Osteocyte (in vitro differentiated cells): Measurements from ENCODE around the gene MAFF. TPM values are rescaled to one million over a fixed set of nuclear protein-coding genes. Genes with fewer than 3 reads are reported as not detected.

Experiments used
- DNase-seq: peaks from one replicate; pipeline ENCODE4 v3.0.0; 2021; ENCODE audit warnings: mixed read lengths; ENCODE audit not compliant: unreplicated experiment; ENCODE audit errors: extremely low spot score
- H3K27ac Mint-ChIP-seq: one replicate; pipeline ENCODE4 v1.8.0; 2021; ENCODE audit warnings: mild to moderate bottlenecking, mixed read lengths; ENCODE audit not compliant: unreplicated experiment
- H3K27me3 Mint-ChIP-seq: one replicate; pipeline ENCODE4 v1.8.0; 2021; ENCODE audit warnings: mixed read lengths; ENCODE audit not compliant: unreplicated experiment
- H3K36me3 Mint-ChIP-seq: one replicate; pipeline ENCODE4 v1.8.0; 2021; ENCODE audit warnings: mixed read lengths; ENCODE audit not compliant: unreplicated experiment
- H3K4me1 Mint-ChIP-seq: one replicate; pipeline ENCODE4 v1.8.0; 2021; ENCODE audit warnings: mixed read lengths; ENCODE audit not compliant: unreplicated experiment
- H3K4me3 Mint-ChIP-seq: one replicate; pipeline ENCODE4 v1.8.0; 2021; ENCODE audit warnings: mild to moderate bottlenecking, moderate library complexity, mixed read lengths; ENCODE audit not compliant: unreplicated experiment
- H3K9me3 Mint-ChIP-seq: one replicate; pipeline ENCODE4 v1.8.0; 2021; ENCODE audit warnings: mixed read lengths; ENCODE audit not compliant: unreplicated experiment
- total RNA-seq: library from RNA; stranded (reverse); gene quantifications from 2 replicates; pipeline ENCODE4 v1.2.1, GENCODE V29; 2021
- TF ChIP-seq, protein P1 (sequence below): fragments of 200-600 bp; sonication (generic); IDR thresholded peaks from 2 replicates; pipeline ENCODE4 v1.5.0; 2021; ENCODE audit warnings: antibody characterized with exemption, mild to moderate bottlenecking, moderate library complexity

The MAFF gene
- total RNA-seq, 1 donor from 2014 or later, result 17.0 TPM

DNA sequence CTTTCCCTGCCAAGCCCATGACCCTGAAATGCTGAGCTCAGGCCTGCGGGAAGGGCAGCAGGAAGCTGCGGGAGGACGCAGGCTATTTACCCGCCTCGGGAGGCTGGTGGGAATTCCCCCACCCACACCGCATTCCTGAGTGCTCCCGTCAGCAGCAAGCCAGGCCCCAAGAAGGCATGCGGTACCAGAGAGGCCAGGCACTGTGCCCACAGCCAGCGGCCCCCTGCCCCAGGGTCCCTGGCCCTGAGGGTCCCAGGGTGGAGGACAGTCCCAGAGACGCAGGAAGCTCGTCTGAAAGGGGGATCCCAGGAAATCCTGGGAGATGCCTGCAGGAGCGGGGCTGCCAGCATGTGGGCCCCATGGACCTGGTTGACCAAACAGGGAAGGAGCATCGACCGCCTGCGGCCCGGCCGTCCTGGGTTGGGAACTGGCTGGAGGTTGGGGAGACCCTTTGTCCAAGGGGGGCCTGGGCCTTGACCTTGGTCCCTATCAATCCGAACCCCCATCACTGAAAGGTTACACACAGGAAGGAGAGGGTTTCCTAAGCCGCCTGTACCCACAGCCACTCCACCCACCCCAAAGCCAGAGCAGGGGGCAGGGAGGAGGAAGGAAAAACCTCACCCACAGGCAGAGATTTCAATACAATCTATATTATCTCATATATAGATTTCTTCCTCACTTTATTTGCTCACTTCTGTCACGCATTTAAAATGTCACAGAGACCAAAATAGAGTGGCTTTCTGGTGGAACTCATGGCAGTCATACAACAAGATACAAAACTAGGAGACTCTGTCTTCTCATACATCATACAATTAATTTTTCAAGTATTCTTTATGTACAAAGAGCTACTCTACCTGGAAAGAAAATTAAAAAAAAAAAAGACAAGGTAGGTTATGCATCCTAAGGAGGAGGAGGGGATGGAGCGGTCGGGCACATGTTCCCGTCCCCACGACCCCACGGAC, 17.1 kb downstream of the MAFF start:
- H3K4me3 Mint-ChIP-seq, result no peak overlapping the region
- H3K27ac Mint-ChIP-seq, result peak overlapping the region; percentile 92
- H3K4me1 Mint-ChIP-seq, result peaks cover 59% of the 10 kb centered on the region
- H3K9me3 Mint-ChIP-seq, result no peaks in the 10 kb centered on the region
- H3K36me3 Mint-ChIP-seq, result peaks cover 13% of the 10 kb centered on the region
- H3K27me3 Mint-ChIP-seq, result no peaks in the 10 kb centered on the region
- DNase-seq, result peak; percentile 92
- TF ChIP-seq, protein P1, sequence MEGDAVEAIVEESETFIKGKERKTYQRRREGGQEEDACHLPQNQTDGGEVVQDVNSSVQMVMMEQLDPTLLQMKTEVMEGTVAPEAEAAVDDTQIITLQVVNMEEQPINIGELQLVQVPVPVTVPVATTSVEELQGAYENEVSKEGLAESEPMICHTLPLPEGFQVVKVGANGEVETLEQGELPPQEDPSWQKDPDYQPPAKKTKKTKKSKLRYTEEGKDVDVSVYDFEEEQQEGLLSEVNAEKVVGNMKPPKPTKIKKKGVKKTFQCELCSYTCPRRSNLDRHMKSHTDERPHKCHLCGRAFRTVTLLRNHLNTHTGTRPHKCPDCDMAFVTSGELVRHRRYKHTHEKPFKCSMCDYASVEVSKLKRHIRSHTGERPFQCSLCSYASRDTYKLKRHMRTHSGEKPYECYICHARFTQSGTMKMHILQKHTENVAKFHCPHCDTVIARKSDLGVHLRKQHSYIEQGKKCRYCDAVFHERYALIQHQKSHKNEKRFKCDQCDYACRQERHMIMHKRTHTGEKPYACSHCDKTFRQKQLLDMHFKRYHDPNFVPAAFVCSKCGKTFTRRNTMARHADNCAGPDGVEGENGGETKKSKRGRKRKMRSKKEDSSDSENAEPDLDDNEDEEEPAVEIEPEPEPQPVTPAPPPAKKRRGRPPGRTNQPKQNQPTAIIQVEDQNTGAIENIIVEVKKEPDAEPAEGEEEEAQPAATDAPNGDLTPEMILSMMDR, result no peak

DNA sequence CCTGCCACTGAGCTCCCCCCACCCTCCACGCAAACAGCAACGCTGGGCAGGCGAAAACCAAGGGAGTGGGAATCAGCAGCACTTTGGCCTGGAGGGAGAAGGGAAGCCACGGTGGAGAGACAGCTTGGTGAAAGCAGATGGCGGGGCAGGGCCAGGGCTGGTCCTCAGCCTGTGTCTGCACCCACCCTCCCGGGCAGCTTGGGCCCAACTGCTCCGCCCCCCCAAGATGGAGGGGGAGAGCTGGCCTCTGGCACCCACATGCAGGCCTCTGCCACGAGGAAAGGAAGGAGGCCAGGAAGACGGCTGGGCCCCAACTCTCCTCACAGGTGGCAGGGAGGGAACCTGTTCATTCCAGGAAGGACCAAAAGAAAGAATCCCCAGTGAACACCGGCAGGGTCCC, 17.8 kb downstream of the MAFF start:
- H3K9me3 Mint-ChIP-seq, result no peaks in the 10 kb centered on the region
- H3K4me1 Mint-ChIP-seq, result peaks cover 57% of the 10 kb centered on the region
- H3K4me3 Mint-ChIP-seq, result no peak overlapping the region
- H3K36me3 Mint-ChIP-seq, result peaks cover 13% of the 10 kb centered on the region
- TF ChIP-seq, protein P1, result no peak
- H3K27ac Mint-ChIP-seq, result peak overlapping the region; percentile 92
- no peaks in the 10 kb centered on the region for H3K27me3 Mint-ChIP-seq
- no peak for DNase-seq

- Mint-ChIP-seq H3K27ac (peak overlapping the region; percentile 92), H3K4me1 (peaks cover 52% of the 10 kb centered on the region), H3K9me3 (no peaks in the 10 kb centered on the region), H3K36me3 (peaks cover 15% of the 10 kb centered on the region), H3K27me3 (no peaks in the 10 kb centered on the region), H3K4me3 (no peak overlapping the region)
- TF ChIP-seq, protein P1, result no peak
- no peak for DNase-seq
These were observed 18.4 kb downstream of the MAFF start for GRCh38 chr22:38220163-38220562.

DNA sequence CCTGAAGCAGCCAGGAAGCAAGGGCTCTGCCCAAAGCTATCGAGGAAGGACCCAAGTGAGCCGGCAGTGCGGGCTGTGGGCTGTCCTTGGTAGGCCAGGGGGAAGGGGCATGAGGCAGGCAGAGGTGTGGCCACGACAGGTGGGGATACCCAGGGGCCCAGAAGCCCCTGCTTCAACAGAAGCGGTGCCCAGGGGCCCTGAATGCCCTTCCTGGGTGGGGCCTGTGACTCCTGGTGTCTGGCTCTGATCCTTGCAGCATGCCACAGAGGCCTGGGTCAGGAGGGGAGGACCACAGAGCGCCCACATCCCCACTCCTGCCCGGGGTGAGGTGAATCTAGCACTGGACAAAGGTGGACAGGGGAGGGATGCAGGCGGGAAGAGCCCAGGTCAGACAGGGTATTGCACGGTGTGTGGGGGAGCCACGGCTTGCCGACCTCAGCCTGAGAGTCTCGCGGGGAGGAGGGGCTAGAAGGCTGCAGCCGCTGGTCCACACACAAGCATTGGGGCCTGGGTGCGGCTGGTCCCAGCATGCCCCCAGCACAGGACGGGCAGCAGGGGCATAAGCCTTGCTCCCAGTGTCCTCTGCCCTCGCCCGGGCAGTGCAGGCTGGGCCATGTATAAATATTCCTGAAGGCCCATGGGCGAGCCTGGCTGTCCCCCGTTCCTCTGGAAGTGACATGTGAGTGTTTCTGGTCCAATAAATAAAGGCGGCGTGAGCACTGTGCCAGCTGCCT, 19.0 kb downstream of the MAFF start:
- TF ChIP-seq, protein P1, result no peak
- Mint-ChIP-seq H3K9me3 (no peaks in the 10 kb centered on the region), H3K27ac (peak overlapping the region; percentile 92), H3K36me3 (peaks cover 17% of the 10 kb centered on the region), H3K27me3 (no peaks in the 10 kb centered on the region), H3K4me1 (peaks cover 50% of the 10 kb centered on the region), H3K4me3 (no peak overlapping the region)
- DNase-seq, result no peak

DNA sequence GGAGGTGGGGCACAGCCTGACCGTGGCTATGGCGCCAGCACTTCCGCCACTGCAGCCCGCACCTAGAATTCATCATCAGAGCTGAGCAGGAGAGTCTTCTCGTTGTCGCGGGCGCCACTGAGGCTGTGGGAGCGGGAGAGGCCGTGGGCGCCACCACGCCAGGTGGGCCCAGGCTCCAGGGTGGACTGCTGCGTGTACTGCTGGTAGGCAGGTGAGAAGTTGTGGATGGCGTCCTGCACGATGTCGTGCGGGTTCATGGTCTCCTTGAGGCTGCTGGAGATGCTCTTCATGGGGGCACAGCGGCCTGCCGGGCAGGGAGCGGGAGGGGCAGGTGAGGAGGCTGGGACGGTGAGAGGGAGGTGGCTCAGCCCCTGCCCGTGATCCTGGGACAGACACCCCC, 19.6 kb downstream of the MAFF start:
- Mint-ChIP-seq H3K4me3 (no peak overlapping the region), H3K27me3 (no peaks in the 10 kb centered on the region), H3K4me1 (peaks cover 48% of the 10 kb centered on the region), H3K36me3 (peaks cover 16% of the 10 kb centered on the region), H3K9me3 (no peaks in the 10 kb centered on the region), H3K27ac (peak overlapping the region; percentile 12)
- no peak for DNase-seq
- TF ChIP-seq, protein P1, result no peak
